ENCODE data around the gene BCLAF1.

- TF ChIP-seq CTCF (IDR thresholded peaks at IDR 0.05) (no peak), POLR2A (IDR thresholded peaks at IDR 0.05) (no peak)
These were observed 23.3 kb upstream of the BCLAF1 start for GRCh38 chr6:136312975-136313374.
